Stimulated activated CD4-positive, alpha-beta T cell treated with anti-CD3 and anti-CD28 coated beads, Interleukin-1b, Interleukin-23, amount 100 ng/mL, for 24 hours (primary cell): ENCODE measurements around the gene STK33.

Experiments used
- DNase-seq, 4 experiments: peaks; one replicate each; pipeline ENCODE4 v3.0.0-alpha.2; 2020; ENCODE audit warnings: low read depth in 4 of 4, low spot score in 1 of 4

The STK33 gene

GRCh38 chr11:8357891-8358566 is 236.0 kb downstream of the STK33 start:
- no peak for DNase-seq

GRCh38 chr11:8357505-8357888 is 236.5 kb downstream of the STK33 start:
- DNase-seq: no peak

- no peak for DNase-seq
Measured at GRCh38 chr11:8356721-8357504, 237.1 kb downstream of the STK33 start.

GRCh38 chr11:8356216-8356615 is 237.8 kb downstream of the STK33 start:
- no peak for DNase-seq

- DNase-seq: no peak
Measured at GRCh38 chr11:8355416-8355742, 238.6 kb downstream of the STK33 start.

- no peak for DNase-seq
Measured at GRCh38 chr11:8354622-8355415, 239.2 kb downstream of the STK33 start.

GRCh38 chr11:8352876-8353505 is 241.0 kb downstream of the STK33 start:
- no peak for DNase-seq

GRCh38 chr11:8352103-8352875 is 241.7 kb downstream of the STK33 start:
- no peak for DNase-seq

- no peak for DNase-seq
Measured at GRCh38 chr11:8351223-8351622, 242.8 kb downstream of the STK33 start.

- DNase-seq: no peak
Measured at GRCh38 chr11:8347978-8348377, 246.1 kb downstream of the STK33 start.

- DNase-seq: no peak
Measured at GRCh38 chr11:8346157-8346755, 247.8 kb downstream of the STK33 start.

GRCh38 chr11:8345179-8345578 is 248.8 kb downstream of the STK33 start:
- no peak for DNase-seq

GRCh38 chr11:8344346-8344745 is 249.7 kb downstream of the STK33 start:
- DNase-seq: no peak

- no peak for DNase-seq
Measured at GRCh38 chr11:8342821-8343681, 251.0 kb downstream of the STK33 start.

- no peak for DNase-seq
Measured at GRCh38 chr11:8341996-8342395, 252.0 kb downstream of the STK33 start.
